ENCODE measurements around the gene RIMS1.
"Not testable (repeated sequence)": the region's sequence is repeated elsewhere in the genome, so short reads cannot be mapped to it uniquely, and the experiment has no call there.

The RIMS1 gene

DNA sequence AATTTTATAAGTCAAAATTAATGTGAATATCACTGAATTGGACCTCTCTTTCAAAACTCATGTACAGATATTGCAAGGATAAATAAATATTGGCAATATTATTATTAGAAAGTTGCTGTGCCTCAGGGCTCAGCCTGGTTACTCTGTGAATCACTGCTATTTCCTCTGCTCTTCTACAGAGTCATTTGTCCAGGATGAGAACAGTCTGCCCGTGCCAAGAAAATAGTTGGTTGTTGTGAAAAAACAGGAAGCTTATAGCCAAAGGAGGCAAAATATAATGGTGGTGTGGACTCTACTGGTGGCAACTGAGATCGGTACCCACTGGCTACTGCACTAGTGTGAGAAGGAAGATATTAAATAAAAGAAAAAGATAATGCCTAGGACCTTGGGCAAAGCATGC, 93.6 kb downstream of the RIMS1 start:
- DNase-seq, result no peak

DNA sequence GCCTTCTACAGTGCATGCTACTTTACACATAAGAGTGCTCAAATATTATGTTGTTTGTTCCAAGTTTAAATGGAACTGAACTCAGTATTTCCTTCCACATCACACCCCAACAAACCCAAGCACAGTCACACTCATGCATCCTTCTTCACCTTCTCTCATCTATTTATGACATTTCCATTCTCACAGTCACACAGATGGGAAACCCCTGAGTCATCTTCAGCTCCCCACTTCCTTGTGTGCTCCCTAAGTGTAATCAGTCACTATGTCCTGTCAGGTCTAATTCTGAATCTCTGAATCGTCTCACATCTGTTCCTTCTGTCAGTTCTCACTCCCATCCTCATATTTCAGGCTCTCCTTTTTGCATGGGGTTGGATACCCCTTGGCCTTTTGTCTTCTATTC, 96.0 kb downstream of the RIMS1 start:
- DNase-seq, result no peak

DNA sequence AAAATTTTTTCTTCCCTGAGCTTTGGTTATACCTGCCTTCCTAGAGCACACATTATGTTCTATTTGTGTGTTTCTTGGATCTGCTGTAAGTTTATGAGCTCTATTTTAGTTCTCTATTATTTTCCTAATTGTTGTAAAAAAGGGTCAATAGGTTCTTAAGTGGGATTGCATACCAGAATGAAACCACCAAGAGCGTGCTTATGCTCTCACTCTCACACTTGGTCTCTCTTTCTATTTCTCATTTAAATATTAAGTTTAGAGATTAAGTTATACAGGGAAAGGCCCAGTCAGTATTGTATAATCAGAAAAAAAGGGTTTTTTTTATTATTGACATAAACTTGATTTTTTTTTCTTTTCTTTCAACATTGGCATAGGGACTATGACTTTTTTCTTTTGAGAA, 96.8 kb downstream of the RIMS1 start:
- no peak for DNase-seq

DNA sequence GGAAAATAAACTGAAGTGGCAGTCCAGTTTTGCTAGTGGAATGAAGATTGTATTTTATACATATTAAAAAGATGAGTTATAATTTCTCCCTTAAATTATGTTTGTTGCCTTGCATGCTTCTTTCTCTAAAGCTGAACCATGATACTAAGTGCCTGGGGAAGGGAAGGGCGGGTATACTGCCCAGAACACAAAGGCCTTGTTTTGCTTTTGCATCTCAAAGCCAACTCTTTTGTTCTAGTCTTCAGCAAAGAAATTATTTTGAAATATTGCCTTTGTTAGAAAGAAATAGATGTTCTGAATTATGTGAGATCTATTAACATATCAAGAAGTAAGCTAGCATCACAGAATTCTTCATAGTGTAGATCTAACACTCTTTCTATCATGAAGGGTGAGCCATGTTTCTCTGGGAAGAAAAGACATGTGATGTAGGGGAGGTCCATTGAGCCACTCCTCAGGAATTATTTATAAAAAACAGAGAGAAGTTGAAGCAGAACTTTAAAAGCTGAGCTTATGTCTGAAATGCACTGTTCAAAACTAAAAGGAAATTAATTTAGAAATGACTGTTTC, 108.4 kb downstream of the RIMS1 start:
- no peak for DNase-seq

DNA sequence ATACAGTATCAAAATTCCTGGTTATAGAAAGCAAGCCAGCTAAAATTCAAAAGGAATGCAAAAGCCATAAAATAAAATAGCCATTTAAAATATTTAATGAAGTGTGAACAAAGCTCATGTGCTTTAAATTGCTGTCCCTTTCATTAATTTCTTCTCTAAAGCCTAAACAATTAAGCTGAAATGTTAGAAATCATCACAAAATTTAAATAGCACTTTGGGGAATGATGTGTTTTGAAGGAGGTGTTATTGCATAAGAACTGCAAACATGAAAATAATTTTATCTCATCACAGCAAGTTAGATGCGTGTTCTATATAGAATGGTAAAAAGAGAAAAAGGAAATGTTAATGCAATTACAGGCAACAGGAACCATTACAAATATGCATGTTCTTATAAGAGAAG, 111.0 kb downstream of the RIMS1 start:
- no peak for DNase-seq

DNA sequence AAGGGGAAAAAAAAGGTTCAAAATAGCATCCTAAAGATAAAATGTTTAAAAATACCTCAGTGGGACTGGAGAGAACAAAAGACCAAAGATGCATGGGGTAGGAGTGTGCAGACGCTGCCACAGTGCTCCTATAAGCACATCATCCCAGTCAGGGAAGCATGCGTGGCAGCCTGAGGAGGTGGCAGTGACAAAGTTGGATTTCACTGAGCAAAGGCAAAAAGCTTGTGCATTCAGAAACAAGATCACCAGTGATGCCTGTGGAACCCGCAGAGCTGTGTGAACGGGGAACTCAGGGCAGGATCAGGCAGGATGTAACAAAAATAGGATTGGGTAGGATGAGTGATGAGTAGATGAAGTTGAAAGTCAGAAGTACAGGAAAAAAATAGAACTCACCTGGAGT, 116.1 kb downstream of the RIMS1 start:
- no peak for DNase-seq

DNA sequence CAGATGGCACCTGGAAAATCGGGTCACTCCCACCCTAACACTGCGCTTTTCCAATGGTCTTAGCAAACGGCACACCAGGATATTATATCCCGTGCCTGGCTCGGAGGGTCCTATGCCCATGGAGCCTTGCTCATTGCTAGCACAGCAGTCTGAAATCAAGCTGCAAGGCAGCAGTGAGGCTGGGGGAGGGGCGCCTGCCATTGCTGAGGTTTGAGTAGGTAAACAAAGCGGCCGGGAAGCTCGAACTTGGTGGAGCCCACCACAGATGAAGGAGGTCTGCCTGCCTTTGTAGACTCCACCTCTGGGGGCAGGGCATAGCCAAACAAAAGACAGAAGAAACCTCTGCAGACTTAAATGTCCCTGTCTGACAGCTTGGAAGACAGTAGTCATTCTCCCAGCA, 120.2 kb downstream of the RIMS1 start:
- not testable (repeated sequence) for DNase-seq

DNA sequence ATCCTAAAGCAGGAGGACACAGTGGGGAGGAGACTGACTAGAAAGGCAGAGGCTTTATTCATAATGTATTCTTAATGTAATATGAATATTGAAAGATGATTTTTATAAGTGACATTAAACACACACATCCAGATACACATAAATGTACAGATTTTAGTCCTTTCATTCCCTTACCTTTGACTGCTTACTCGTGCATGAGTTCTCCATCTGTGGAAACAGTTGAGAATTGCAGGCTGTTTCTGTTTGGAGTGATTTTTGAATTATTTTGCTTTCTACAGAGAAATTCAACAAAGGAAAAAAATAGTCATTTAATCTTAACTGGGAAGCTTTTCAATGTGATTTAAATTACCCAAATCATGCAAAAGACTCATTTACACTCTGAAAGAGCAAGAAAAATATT, 136.5 kb downstream of the RIMS1 start:
- no peak for DNase-seq

DNA sequence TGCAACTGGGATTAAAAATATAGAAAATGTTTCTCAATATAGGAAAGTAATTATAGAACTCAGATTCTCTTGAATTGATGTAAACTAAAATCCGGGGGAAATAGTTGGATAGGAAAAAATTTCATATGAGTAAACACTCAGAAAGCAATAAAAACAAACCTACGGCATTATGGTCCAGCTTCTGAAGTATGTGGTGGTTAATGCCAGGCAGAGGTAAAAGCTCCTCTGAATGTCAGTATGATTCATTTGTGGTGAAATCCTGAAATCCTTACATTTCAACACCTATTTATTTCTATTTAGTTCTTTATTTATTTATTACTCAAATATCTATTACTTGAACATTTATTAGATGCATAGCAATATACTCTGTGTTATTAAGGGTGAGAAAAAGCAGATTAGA, 145.1 kb downstream of the RIMS1 start:
- no peak for DNase-seq

DNA sequence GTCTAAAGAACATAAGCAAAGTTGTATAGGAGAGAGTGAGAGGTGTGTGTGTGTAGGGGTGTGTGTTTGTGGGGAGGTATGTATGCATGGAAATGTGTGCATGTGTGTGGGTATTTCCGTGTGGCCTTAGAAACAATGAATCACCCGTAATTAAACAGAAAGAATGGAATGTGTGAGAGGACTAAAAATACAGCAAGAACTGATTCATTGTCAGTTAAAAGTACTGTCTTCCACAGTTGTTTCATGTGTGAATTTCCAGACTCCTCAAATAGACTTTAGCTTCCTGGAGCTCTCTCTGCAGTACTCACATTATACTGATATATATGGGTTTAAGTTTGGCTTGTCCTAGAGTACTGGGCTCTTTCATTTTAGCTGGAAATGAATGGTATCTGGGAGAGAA, 145.7 kb downstream of the RIMS1 start:
- DNase-seq, result no peak

DNA sequence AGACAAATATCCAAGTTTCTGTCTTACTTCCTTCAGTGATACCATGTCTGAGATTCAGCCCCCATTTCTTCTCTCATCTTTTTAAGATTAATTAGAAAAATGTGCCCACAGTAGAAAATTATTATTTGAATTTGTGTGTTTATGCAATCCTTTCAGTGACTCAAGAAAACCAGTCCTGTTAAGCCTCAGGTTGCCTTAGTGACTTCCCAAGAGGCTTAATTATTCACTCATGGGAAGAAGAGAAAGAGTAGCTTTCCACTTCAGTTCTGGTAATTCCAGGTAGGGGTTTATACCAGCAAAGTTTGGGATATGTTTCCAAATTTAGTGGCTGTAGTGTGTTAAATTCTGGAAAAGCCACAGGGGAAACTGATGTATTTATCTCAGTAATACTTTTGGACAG, 149.1 kb downstream of the RIMS1 start:
- no peak for DNase-seq

DNA sequence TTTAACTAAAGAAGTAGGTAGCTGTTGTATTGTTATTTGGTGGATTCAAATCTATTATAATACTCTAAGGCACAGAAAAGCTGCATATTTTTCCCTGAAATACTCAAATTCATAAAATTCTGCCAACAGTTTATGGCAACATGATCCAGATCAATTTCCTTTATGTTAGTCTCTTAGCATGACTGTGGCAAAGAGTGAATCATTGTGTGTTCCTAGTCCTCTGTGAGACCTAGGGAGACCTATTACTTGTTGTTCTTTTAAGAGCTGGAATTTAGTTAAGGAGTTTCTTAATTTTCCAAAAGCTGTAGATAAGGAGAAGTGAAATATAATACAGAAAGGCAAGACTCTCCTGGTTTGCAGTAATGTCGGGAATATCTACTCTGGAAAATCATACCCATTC, 149.6 kb downstream of the RIMS1 start:
- DNase-seq, result no peak

DNA sequence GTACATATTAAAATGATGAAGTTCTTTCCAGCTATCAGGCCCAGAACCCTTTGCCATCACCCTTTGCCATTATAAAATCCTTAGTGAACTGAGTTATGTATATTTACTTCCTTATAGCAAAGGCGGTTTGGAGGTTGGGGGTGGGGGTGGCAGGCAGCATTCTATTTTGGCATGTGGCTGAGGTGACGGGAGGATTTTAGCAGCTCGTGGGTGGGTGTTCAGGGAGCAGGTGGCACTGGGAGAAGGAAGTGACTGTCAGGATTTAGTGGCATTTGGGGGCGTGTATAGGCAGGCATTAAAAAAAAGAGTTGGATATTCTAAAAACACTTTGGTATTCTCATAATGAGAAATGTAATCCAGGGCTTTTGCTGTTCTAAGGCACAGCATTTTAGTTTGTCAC, 150.7 kb downstream of the RIMS1 start:
- DNase-seq, result no peak

DNA sequence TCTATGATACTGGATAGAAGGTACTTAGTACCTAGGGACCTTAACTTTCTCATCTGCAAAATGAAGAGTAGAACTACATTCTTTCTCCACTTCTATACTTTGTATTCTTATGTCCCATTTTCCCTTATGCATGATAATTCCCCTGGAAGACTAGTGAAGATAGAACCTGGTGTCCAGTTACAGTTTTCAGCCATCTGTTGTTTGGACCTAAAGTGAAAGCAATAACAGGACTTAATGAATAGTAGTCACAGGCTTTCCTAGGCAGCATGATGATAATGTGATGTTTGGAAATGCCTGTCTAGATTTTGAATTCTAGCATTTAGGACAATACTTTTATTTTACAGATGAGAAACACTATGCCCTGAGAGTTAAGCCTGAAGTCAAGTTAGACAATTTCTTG, 153.8 kb downstream of the RIMS1 start:
- no peak for DNase-seq

DNA sequence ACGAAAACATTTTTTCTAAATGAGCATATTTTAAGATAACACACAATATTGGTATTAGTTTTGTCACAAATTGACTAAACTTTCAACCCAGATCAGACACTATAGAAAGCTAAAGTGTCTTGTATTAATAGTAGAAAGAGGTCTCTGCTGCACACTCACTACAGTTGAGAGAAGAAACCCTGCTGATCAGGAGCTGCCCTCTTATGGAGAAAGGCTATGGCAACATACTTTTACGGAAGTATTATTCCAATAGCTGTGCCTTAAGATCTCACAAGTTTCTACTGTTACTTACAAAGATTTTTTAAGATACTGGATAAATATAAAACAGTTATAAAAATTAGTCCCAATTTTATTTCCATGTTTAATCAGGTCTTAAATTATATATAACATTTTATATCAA, 155.7 kb downstream of the RIMS1 start:
- DNase-seq, result no peak

DNA sequence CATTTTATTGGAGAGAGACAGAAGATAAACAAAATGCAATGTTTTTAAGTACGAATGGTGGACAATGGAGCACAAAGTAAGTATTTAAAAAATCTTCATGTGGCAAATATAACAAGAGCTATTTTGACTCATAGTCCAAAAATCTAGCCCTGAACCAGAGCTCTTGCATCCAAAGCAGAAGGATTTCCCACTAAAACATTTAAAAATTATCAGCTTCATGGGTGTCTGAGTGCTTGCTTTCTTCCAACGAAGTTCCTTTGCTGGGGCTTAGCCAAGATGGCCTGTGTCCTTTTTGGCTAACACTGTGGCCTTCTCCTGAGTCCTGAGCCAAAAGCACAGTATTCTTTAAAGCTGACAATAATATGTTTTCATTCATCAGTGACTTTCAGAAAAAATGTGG, 161.7 kb downstream of the RIMS1 start:
- DNase-seq, result no peak

DNA sequence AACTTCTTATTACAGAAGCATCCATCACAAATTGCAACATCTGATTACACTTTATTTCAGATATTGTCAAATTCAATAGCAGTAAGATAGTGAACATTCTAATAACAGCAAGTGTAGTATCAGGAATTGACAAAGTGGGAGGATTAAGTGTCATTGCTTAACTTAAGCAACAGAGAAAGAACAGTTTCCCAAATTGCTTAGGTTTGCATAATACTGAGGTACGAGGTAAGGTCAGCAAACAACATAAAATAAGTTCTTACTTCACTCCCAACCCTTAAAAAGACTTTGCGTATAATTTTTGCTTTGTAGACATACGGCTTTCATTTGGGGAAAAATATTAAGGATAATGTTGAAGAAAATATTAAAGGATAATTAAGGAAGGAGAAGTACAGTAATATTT, 163.0 kb downstream of the RIMS1 start:
- no peak for DNase-seq

DNA sequence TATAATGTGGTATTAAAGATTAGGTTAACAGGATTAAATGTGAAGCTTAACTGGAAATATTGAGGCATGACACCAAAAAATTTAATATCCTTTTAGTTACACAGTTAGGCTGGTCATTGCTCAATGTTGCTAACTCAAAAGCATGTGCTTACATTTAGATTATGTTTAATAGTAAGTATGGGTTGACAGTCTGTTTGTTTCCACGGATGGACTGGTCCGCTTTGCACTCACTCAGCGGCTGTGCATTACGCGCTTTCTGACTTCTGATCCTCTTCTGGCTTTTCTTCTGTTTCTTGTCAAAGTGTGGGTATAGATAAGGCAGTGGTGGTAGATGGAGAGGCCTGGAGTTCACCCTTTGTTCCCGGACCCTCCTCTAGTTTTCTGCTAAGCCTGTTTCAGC, 174.9 kb downstream of the RIMS1 start:
- no peak for DNase-seq

DNA sequence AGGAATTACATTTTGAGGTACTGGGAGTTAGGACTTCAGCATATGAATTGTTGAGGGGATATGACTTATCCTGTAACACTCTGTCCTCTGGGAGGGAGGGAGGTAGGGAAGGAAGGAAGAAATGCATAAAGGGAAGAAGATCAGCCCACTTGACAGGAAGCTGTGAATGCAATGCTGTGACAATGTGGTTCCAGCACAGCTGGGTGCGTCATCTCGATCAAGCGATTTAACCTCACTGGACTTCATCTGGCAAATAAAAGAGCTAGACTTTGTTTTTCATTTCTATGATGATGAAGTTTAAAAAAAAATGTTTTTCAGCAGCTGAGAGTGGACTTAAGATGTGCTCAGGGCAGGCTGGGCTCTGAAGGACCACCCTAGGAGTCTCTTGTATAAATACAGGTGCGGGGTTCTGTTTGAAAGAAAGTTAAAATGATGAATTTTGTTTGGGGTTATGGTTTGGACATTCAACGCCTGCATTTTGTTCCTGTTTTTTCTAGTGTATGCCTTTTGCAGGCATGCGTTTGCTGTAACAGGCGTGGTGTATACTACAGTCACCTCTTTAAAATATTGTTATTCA, 178.1 kb downstream of the RIMS1 start:
- no peak for DNase-seq

DNA sequence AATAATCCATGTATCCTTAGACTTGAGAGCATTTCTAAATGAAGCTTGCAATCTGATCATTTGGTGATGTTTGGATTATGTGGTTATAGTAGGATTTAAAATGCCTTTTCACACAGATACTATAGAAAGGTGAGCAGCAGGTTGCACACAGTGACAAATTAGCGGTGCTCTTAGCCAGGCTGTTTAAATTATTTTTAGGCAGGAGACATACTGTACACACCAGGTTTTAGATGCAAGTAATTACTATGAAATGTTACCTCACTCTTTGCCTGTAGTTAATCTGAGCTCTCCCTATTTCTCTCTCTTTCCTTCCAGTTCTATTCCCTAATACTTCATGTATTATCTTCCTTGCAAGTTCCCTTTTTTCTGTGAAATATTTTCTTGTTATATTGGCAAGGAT, 191.7 kb downstream of the RIMS1 start:
- DNase-seq, result no peak

DNA sequence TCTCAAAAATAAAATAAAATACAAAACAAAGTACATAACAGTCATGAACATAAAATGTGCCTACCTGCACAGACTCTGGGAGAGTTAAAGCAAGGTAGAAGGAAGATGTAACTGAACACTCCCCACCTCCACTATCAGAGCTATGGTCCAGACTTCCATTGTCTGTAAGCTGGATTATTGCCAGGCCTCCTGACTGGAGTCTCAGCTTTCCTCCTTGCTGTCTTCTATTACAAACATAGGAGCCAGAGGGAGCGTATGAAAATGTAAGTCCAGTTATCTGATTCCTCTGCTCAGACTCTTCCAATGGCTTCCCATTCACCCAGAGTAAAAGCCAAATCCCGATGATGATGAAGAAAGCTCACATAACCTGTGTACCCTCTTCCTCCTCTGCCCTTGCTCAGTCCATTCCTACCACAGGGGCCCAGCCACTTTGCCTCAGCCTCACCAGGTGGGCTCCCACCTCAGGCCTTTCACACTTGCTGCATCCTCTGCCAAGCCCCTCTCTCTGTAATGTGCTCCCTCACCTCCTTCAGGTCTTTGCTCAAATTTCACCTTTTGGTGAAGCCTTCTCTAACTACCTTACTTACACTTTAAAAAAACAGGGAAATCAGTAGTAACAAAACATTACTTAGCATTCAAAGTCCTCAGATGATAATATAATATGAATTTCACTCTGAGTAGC, 194.1 kb downstream of the RIMS1 start:
- DNase-seq, result no peak

DNA sequence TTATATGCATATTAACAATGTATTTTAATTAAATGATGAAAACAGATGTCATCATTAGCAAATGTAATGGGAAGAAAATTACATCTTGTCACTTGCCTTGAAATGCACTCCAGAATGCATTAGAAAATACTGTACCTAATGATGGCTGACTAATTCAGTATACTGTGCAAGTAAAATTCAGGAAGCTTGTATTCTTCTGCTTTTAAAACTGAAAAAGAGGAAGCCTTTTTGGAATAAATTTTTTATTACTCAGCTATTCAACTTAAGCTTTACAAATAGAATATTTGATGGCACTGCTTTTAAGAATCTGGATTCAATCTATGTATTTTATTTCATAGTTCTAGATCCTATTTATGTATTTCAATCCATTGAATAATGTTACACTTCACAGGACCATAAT, 195.5 kb downstream of the RIMS1 start:
- DNase-seq, result no peak

DNA sequence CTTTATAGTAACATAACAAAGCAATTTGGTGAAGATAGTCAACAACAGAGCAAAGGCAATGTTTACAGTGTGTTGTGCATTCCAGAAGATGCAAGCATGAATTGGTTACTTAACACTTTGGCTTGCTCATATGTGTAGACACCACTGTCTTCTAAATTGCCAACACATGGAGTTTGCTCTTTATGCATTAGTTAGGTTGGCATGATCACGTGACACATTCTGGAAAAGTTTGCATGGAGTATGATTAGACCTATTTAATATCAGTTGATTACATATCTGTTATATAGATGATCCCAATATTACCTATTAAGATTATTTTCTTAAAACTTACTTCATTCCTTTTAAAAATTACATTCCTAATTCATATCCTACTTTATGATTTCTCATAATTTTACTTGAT, 197.6 kb downstream of the RIMS1 start:
- no peak for DNase-seq

DNA sequence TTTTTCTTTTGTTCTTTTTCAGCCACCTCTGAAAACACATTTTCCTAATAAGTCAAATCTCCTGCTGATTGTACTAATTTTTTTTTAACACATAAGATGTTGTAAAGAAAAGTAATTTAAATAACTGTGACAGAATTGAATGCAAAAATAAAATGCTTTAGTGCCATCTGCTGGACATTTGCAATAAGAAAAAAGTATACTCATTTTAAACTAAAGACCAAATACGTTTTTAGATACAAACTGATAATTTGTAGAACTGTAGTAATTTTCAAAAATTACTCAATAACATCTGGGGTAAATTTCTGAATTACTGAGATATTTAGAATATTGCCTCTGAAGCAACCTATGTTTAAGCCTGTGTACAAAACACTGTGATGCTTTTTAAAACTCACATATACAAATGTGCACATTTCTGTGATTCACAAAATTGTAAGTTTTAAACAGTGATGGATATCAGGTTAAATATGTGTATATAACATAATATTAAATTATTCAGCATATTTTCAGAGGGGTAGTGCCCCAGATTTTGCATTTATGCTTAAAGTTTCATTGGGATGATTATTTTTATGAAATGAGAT, 198.7 kb downstream of the RIMS1 start:
- no peak for DNase-seq

DNA sequence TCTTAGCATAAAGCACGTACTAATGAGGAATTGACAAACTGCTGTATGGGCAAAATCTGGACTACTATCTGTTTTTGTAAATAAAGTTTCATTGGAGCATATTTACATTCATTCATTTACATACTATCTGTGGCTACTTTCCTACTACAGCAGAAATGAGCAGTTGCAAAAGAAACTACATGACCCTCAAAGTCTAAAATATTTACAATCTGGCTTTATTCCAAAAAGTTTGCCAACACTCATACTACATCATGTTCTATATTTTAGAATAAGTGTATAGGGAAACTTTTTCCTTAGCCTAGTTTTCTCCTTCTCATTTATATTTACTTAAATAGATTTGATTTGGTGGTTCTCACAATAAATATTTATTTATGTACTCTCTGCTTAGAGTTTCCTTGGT, 208.2 kb downstream of the RIMS1 start:
- DNase-seq, result no peak

All from CD4-positive, alpha-beta T cell treated with Interleukin-21 for 1 hour (primary cell).